Measurements from ENCODE around the gene POLR3GL.

DNA sequence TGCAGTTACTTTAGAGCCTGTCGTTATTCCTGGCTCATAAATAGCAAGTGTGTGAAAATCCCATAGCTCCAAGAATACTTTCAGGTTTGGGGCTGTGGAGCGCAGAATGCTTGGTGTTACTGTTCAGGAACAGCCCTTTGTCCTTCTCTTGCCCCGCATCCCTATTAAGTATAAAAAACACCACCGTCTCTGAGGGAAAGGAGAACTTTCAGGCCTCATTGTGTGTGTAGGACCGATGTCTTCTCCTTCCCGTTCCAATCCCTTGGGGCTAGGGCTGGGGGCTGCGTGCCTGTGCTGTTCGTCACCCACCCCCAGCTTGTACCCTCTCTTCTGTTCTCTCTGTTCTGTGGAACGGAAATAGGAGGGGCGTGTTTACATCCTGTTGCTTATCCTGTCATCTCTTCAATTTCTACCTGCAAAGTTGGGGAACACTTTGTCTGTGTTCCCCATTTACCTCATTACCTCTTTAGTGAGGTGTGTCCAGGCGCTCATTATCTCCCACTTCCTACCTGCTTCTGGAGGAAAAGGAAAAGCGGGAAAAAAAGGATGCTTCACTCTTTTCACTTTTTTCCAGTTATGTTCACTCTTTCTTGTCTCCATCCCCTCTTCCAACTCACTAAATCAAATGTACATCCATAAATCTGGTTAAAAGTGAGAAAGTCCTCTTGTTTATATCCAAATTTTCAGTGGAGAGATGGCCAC, 32.7 kb downstream of the POLR3GL start:
- TF ChIP-seq, protein P1, sequence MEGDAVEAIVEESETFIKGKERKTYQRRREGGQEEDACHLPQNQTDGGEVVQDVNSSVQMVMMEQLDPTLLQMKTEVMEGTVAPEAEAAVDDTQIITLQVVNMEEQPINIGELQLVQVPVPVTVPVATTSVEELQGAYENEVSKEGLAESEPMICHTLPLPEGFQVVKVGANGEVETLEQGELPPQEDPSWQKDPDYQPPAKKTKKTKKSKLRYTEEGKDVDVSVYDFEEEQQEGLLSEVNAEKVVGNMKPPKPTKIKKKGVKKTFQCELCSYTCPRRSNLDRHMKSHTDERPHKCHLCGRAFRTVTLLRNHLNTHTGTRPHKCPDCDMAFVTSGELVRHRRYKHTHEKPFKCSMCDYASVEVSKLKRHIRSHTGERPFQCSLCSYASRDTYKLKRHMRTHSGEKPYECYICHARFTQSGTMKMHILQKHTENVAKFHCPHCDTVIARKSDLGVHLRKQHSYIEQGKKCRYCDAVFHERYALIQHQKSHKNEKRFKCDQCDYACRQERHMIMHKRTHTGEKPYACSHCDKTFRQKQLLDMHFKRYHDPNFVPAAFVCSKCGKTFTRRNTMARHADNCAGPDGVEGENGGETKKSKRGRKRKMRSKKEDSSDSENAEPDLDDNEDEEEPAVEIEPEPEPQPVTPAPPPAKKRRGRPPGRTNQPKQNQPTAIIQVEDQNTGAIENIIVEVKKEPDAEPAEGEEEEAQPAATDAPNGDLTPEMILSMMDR (conservative IDR thresholded peaks at IDR 0.05): no peak
- no peak for TF ChIP-seq ZFX (IDR thresholded peaks at IDR 0.05)

All from C4-2B (cell line).